ENCODE measurements around the gene PTTG1IP. TPM values are rescaled to one million over a fixed set of nuclear protein-coding genes. Genes with fewer than 3 reads are reported as not detected.
"Not testable (repeated sequence)": the region's sequence is repeated elsewhere in the genome, so short reads cannot be mapped to it uniquely, and the experiment has no call there.

The PTTG1IP gene
- total and polyA plus RNA-seq, 2 of the 13 experiments (the other 11 are each of a cell fraction or from before 2014, with no cell fraction given): 161 to 700 TPM

GRCh38 chr21:44912506-44913412 is 39.3 kb upstream of the PTTG1IP start (continued):
- TF ChIP-seq ZBTB38 (CRISPR knock-in tag; IDR thresholded peaks at IDR 0.05) (peak; percentile 76), RXRB (CRISPR knock-in tag; IDR thresholded peaks at IDR 0.05; ENCODE audit: borderline replicate concordance) (peak; percentile 54), HNF1A (CRISPR knock-in tag; IDR thresholded peaks at IDR 0.05; ENCODE audit: borderline replicate concordance) (0 out of 2 replicates have a peak, but pooled peaks have one; percentile 28), MLX (CRISPR knock-in tag; IDR thresholded peaks at IDR 0.05) (peak; percentile 78; the same call in 1 of the 2 replicates), TFE3 (CRISPR knock-in tag; IDR thresholded peaks at IDR 0.05) (peak; percentile 35; the same call in 1 of the 2 replicates), TCF12 (CRISPR knock-in tag; IDR thresholded peaks at IDR 0.05) (peak; percentile 57; the same call in 1 of the 2 replicates), ZNF670 (CRISPR knock-in tag; IDR thresholded peaks at IDR 0.05; ENCODE audit: borderline replicate concordance) (peak; percentile 87; the same call in 1 of the 2 replicates), MEIS1 (CRISPR knock-in tag; IDR thresholded peaks at IDR 0.05; ENCODE audit: borderline replicate concordance) (peak; percentile 11; the same call in 1 of the 2 replicates), U2AF2 (IDR thresholded peaks at IDR 0.05; ENCODE audit: low read depth, low read length) (0 out of 2 replicates have a peak, but pooled peaks have one; percentile 30), RARA (CRISPR knock-in tag; IDR thresholded peaks at IDR 0.05) (peak; percentile 90), PITX1 (CRISPR knock-in tag; IDR thresholded peaks at IDR 0.05) (peak; percentile 50; the same call in 1 of the 2 replicates), KDM5A (IDR thresholded peaks at IDR 0.05; ENCODE audit: borderline replicate concordance, low read length) (0 out of 2 replicates have a peak, but pooled peaks have one; percentile 31), ZBTB10 (CRISPR knock-in tag; IDR thresholded peaks at IDR 0.05; ENCODE audit: borderline replicate concordance) (peak; percentile 84), BHLHE40 (IDR thresholded peaks at IDR 0.05; ENCODE audit: low read length) (0 out of 2 replicates have a peak, but pooled peaks have one; percentile 31), MIER3 (CRISPR knock-in tag; IDR thresholded peaks at IDR 0.05; ENCODE audit: borderline replicate concordance) (peak; percentile 59; the same call in 1 of the 2 replicates), ATF7 (CRISPR knock-in tag; IDR thresholded peaks at IDR 0.05) (peak; percentile 61; the same call in 1 of the 2 replicates), HDAC1 (CRISPR knock-in tag; IDR thresholded peaks at IDR 0.05) (peak; percentile 98)
- not testable (repeated sequence) for TF ChIP-seq HNF1A (IDR thresholded peaks at IDR 0.05; ENCODE audit: low read depth); TCF12 (IDR thresholded peaks at IDR 0.05); ATF7 (IDR thresholded peaks at IDR 0.05)

All from HepG2 (cell line).